AG09319 (cell line): ENCODE results near the gene IL19.

Experiments
- DNase-seq: peaks from one replicate; pipeline ENCODE4 v3.0.0-alpha.2; 2010; ENCODE audit warnings: low read depth; ENCODE audit errors: extremely low read depth
- TF ChIP-seq, protein P1 (sequence below): IDR thresholded peaks from 2 replicates; pipeline ENCODE4 v1.5.1; 2011; ENCODE audit warnings: low read depth, mild to moderate bottlenecking, inconsistent platforms, low read length, moderate library complexity

The IL19 gene

DNA sequence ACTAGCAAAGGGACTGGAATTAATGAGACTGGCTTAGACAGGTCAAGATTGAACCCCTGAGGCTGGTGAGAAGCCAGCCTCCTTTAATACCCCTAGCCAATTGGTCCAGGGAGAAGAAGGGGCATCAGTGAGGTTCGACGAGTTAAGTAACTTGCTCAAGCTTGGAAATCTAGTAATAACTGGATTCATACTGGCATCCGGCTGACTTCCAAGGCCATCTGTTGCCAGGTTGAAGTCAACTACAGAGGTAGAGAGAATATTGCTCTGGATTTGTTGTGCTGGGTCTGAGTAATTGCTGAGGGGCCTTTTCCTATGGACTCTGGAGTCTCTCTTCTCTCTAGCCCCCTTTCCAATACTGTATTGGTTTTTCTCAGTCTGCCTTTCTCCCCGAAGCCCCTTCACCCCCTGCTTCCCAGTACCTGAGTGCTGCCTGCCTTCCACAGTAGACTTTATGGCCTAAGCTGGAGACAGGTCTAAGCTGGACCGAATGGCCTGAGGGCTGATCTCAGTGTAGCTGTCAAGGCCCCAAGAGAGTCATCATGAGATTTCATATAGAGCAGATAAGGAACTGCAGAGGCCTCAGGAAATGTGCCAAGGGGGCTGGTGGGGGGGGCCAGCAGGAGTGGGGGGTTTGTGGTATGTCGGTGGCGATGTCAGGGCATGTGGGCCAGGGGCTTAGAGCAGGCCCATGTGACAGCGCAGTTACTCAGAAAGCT is 42.4 kb upstream of the IL19 start:
- DNase-seq: no peak
- TF ChIP-seq, protein P1, sequence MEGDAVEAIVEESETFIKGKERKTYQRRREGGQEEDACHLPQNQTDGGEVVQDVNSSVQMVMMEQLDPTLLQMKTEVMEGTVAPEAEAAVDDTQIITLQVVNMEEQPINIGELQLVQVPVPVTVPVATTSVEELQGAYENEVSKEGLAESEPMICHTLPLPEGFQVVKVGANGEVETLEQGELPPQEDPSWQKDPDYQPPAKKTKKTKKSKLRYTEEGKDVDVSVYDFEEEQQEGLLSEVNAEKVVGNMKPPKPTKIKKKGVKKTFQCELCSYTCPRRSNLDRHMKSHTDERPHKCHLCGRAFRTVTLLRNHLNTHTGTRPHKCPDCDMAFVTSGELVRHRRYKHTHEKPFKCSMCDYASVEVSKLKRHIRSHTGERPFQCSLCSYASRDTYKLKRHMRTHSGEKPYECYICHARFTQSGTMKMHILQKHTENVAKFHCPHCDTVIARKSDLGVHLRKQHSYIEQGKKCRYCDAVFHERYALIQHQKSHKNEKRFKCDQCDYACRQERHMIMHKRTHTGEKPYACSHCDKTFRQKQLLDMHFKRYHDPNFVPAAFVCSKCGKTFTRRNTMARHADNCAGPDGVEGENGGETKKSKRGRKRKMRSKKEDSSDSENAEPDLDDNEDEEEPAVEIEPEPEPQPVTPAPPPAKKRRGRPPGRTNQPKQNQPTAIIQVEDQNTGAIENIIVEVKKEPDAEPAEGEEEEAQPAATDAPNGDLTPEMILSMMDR: no peak

DNA sequence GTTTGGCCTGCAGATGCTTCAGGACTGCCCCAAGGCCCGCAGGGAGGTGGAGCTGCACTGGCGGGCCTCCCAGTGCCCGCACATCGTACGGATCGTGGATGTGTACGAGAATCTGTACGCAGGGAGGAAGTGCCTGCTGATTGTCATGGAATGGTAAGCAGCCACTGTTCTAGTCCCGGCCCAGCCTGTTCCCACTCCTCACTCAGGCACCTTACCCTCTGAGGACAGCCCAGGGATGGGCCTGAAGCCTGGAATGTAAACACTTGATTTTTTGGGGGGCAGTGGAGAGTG is 41.9 kb upstream of the IL19 start:
- TF ChIP-seq, protein P1: no peak

DNA sequence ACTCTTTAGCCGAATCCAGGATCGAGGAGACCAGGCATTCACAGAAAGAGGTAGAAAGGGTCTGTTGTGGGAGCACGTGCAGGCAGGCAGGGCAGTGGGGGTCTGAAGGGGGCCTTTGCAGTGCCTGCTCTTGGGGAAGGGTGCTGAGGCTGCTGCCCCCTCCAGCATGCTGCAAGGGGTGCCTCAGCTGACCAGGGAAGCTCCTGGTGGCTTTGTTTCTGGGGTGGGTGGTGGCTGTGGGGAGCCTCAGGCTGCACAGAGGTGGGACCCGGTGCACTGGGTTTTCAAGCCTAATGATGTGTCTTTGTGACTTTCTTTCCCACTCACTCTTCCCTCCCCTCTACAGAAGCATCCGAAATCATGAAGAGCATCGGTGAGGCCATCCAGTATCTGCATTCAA is 41.5 kb upstream of the IL19 start:
- TF ChIP-seq, protein P1: no peak
- no peak for DNase-seq

More for the DNA sequence above, 41.9 kb upstream of the IL19 start:
- DNase-seq: no peak

DNA sequence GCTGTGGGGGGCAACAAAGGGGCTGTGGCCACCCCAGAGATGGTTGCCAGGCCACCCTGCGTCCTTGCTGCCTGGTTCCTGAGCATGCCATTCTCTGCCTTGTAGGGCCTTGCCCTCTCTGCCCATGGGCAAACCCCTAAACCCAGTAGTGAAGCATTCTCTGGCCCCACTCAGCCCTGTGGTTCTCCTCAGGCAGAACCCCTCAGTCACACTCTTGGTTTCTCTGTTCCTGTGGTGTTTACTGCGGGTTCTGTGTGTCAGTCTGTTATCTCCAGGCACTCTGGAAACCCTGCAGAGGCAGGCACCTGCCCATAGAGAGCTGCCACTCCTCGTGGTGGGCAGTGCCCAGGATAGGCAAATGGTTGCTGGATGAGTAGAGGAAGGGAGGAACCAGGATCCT is 41.1 kb upstream of the IL19 start:
- no peak for DNase-seq
- TF ChIP-seq, protein P1: no peak

DNA sequence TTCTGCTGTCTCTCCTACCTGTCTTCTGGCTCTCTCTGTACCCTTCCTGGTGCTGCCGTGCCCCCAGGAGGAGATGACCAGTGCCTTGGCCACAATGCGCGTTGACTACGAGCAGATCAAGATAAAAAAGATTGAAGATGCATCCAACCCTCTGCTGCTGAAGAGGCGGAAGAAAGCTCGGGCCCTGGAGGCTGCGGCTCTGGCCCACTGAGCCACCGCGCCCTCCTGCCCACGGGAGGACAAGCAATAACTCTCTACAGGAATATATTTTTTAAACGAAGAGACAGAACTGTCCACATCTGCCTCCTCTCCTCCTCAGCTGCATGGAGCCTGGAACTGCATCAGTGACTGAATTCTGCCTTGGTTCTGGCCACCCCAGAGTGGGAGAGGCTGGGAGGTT is 38.1 kb upstream of the IL19 start:
- TF ChIP-seq, protein P1: no peak
- DNase-seq: no peak

DNA sequence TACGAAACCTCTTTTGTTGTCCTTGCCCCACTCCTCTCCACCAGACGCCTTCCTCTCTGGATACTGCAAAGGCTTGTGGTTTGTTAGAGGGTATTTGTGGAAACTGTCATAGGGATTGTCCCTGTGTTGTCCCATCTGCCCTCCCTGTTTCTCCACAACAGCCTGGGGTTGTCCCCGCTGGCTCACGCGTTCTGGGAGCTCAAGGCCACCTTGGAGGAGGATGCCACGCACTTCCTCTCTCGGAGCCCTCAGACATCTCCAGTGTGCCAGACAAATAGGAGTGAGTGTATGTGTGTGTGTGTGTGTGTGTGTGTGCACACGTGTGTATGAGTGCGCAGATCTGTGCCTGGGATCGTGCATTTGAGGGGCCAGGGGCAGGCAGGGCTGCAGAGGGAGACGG is 37.6 kb upstream of the IL19 start:
- TF ChIP-seq, protein P1: no peak
- no peak for DNase-seq

DNA sequence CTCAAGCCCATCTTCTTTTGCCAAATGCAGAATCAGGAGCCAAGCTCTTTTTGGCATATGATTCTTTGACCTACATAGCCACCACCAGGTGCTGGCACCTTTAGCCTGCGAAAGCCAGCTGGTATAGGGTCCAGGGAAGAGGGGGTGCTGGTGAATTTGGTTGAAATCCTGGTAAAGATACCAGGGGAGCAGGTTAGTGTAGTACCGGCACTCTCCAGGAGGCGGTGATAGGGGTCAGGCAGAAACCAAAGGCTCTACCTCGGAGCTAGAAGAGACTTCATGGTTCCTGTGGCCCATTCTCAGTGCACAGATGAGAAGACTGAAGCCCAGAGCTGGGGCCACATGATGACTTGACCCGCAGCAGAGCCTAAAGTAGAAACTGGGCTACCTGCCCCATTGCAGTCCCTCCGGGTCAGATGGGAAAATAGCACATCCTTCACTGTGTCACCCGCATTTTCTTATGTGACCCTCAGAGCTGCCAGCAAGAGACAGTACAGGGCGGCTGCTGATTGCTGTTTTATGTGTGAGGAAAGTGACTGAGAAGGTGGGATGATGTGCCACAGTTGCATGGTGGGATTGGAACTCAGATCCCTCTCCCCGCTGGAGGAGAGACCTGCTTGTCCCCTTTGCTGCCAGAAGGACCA is 36.0 kb upstream of the IL19 start:
- DNase-seq: no peak
- TF ChIP-seq, protein P1: peak; percentile 81
